Measurements from ENCODE around the gene CLDN5. TPM values are rescaled to one million over a fixed set of nuclear protein-coding genes. Genes with fewer than 3 reads are reported as not detected.

Gene CLDN5
- total and polyA plus RNA-seq, 2 experiments from 2014 or later: 2.0 to 3.2 TPM

DNA sequence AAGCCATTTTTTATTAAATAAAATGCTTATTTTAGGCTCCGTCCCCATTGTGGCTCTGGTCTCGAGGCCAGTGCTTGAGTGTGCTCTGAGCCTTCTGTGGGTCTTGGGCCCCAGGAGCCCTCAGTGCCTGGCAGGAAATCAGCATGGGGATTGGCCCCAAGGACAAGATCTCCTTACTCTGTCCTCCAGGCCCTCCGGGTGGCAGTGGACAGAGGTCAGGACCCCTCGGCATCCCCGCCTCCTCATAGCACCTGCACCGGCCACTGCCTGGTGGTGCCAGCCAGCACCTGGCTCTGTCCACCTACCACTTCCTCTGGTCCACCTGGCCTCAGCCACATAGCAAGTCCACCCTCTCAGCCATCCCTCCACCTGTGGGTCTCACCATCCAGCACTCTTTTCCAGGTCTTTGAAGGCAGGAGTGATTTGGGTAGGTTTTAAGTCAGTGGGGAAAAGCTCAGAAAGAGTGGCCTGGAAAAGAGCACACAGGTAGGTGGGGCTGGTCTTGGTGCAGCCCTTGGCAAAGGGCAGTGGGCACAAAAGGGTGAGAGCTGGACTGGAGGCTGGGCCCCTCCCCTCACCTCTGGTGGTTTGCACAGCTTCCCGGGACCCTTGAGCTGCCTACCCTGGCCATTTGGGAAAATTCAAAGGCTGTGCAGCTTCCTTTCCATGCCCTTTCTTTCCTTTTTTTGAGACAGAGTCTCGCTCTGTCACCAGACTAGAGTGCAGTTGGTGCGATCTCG lies 3.5 kb downstream of the CLDN5 start:
- TF ChIP-seq EZH2 (IDR thresholded peaks at IDR 0.05; ENCODE audit: low read depth, unreplicated experiment) (no peak), ZNF114 (CRISPR knock-in tag; IDR thresholded peaks at IDR 0.05) (no peak), NANOG (IDR thresholded peaks at IDR 0.05; ENCODE audit: borderline replicate concordance) (no peak), CREB1 (CRISPR knock-in tag; IDR thresholded peaks at IDR 0.05; ENCODE audit: low read depth) (no peak), JUNB (IDR thresholded peaks at IDR 0.05; ENCODE audit: unreplicated experiment) (no peak), EZH2phosphoT487 (IDR thresholded peaks at IDR 0.05; ENCODE audit: unreplicated experiment) (no peak), STAT1 (IDR thresholded peaks at IDR 0.05; ENCODE audit: unreplicated experiment) (no peak), POLR2AphosphoS5 (IDR thresholded peaks at IDR 0.05; ENCODE audit: low read depth) (no peak), ZNF331 (CRISPR knock-in tag; IDR thresholded peaks at IDR 0.05; ENCODE audit: low read depth) (no peak)
- TF ChIP-seq, protein P1, sequence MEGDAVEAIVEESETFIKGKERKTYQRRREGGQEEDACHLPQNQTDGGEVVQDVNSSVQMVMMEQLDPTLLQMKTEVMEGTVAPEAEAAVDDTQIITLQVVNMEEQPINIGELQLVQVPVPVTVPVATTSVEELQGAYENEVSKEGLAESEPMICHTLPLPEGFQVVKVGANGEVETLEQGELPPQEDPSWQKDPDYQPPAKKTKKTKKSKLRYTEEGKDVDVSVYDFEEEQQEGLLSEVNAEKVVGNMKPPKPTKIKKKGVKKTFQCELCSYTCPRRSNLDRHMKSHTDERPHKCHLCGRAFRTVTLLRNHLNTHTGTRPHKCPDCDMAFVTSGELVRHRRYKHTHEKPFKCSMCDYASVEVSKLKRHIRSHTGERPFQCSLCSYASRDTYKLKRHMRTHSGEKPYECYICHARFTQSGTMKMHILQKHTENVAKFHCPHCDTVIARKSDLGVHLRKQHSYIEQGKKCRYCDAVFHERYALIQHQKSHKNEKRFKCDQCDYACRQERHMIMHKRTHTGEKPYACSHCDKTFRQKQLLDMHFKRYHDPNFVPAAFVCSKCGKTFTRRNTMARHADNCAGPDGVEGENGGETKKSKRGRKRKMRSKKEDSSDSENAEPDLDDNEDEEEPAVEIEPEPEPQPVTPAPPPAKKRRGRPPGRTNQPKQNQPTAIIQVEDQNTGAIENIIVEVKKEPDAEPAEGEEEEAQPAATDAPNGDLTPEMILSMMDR (conservative IDR thresholded peaks at IDR 0.05; ENCODE audit: low read depth in 2 of 2): no peak
- TF ChIP-seq, protein P2, sequence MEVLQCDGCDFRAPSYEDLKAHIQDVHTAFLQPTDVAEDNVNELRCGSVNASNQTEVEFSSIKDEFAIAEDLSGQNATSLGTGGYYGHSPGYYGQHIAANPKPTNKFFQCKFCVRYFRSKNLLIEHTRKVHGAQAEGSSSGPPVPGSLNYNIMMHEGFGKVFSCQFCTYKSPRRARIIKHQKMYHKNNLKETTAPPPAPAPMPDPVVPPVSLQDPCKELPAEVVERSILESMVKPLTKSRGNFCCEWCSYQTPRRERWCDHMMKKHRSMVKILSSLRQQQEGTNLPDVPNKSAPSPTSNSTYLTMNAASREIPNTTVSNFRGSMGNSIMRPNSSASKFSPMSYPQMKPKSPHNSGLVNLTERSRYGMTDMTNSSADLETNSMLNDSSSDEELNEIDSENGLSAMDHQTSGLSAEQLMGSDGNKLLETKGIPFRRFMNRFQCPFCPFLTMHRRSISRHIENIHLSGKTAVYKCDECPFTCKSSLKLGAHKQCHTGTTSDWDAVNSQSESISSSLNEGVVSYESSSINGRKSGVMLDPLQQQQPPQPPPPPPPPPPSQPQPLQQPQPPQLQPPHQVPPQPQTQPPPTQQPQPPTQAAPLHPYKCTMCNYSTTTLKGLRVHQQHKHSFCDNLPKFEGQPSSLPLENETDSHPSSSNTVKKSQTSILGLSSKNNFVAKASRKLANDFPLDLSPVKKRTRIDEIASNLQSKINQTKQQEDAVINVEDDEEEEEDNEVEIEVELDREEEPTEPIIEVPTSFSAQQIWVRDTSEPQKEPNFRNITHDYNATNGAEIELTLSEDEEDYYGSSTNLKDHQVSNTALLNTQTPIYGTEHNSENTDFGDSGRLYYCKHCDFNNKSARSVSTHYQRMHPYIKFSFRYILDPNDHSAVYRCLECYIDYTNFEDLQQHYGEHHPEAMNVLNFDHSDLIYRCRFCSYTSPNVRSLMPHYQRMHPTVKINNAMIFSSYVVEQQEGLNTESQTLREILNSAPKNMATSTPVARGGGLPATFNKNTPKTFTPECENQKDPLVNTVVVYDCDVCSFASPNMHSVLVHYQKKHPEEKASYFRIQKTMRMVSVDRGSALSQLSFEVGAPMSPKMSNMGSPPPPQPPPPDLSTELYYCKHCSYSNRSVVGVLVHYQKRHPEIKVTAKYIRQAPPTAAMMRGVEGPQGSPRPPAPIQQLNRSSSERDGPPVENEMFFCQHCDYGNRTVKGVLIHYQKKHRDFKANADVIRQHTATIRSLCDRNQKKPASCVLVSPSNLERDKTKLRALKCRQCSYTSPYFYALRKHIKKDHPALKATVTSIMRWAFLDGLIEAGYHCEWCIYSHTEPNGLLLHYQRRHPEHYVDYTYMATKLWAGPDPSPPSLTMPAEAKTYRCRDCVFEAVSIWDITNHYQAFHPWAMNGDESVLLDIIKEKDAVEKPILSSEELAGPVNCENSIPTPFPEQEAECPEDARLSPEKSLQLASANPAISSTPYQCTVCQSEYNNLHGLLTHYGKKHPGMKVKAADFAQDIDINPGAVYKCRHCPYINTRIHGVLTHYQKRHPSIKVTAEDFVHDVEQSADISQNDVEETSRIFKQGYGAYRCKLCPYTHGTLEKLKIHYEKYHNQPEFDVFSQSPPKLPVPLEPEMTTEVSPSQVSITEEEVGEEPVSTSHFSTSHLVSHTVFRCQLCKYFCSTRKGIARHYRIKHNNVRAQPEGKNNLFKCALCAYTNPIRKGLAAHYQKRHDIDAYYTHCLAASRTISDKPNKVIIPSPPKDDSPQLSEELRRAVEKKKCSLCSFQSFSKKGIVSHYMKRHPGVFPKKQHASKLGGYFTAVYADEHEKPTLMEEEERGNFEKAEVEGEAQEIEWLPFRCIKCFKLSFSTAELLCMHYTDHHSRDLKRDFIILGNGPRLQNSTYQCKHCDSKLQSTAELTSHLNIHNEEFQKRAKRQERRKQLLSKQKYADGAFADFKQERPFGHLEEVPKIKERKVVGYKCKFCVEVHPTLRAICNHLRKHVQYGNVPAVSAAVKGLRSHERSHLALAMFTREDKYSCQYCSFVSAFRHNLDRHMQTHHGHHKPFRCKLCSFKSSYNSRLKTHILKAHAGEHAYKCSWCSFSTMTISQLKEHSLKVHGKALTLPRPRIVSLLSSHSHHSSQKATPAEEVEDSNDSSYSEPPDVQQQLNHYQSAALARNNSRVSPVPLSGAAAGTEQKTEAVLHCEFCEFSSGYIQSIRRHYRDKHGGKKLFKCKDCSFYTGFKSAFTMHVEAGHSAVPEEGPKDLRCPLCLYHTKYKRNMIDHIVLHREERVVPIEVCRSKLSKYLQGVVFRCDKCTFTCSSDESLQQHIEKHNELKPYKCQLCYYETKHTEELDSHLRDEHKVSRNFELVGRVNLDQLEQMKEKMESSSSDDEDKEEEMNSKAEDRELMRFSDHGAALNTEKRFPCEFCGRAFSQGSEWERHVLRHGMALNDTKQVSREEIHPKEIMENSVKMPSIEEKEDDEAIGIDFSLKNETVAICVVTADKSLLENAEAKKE (CRISPR knock-in tag; IDR thresholded peaks at IDR 0.05): no peak
- TF ChIP-seq, protein P3, sequence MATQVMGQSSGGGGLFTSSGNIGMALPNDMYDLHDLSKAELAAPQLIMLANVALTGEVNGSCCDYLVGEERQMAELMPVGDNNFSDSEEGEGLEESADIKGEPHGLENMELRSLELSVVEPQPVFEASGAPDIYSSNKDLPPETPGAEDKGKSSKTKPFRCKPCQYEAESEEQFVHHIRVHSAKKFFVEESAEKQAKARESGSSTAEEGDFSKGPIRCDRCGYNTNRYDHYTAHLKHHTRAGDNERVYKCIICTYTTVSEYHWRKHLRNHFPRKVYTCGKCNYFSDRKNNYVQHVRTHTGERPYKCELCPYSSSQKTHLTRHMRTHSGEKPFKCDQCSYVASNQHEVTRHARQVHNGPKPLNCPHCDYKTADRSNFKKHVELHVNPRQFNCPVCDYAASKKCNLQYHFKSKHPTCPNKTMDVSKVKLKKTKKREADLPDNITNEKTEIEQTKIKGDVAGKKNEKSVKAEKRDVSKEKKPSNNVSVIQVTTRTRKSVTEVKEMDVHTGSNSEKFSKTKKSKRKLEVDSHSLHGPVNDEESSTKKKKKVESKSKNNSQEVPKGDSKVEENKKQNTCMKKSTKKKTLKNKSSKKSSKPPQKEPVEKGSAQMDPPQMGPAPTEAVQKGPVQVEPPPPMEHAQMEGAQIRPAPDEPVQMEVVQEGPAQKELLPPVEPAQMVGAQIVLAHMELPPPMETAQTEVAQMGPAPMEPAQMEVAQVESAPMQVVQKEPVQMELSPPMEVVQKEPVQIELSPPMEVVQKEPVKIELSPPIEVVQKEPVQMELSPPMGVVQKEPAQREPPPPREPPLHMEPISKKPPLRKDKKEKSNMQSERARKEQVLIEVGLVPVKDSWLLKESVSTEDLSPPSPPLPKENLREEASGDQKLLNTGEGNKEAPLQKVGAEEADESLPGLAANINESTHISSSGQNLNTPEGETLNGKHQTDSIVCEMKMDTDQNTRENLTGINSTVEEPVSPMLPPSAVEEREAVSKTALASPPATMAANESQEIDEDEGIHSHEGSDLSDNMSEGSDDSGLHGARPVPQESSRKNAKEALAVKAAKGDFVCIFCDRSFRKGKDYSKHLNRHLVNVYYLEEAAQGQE (IDR thresholded peaks at IDR 0.05; ENCODE audit: unreplicated experiment): no peak
- TF ChIP-seq, protein P4, sequence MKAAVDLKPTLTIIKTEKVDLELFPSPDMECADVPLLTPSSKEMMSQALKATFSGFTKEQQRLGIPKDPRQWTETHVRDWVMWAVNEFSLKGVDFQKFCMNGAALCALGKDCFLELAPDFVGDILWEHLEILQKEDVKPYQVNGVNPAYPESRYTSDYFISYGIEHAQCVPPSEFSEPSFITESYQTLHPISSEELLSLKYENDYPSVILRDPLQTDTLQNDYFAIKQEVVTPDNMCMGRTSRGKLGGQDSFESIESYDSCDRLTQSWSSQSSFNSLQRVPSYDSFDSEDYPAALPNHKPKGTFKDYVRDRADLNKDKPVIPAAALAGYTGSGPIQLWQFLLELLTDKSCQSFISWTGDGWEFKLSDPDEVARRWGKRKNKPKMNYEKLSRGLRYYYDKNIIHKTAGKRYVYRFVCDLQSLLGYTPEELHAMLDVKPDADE (IDR thresholded peaks at IDR 0.05): no peak
- Histone ChIP-seq H3F3A (replicated peaks; ENCODE audit: low read depth) (peaks cover 11% of the 10 kb centered on the region; the same call in 1 of the 2 replicates), H3K9me2 (ENCODE audit: insufficient read depth) (no peaks in the 10 kb centered on the region), H3K27ac (ENCODE audit: low read depth) (no peak overlapping the region), H3K4me1 (ENCODE audit: insufficient read depth) (peaks cover 8% of the 10 kb centered on the region; the same call in 1 of the 2 replicates), H2AFZ (no peak overlapping the region), H3K36me3 (ENCODE audit: insufficient read depth) (no peaks in the 10 kb centered on the region), H3K79me2 (replicated peaks; ENCODE audit: insufficient read depth) (no peaks in the 10 kb centered on the region), H3K4me2 (no peak overlapping the region), H4K20me1 (replicated peaks; ENCODE audit: insufficient read depth) (no peaks in the 10 kb centered on the region), H3K4me3 (no peak overlapping the region), H3K27me3 (ENCODE audit: insufficient read depth) (peaks cover 42% of the 10 kb centered on the region)
- peaks cover 37% of the 10 kb centered on the region for H3K27me3 Mint-ChIP-seq (ENCODE audit: insufficient read depth, low read depth, poor library complexity)
- H3K36me3 Mint-ChIP-seq (ENCODE audit: low read depth): peaks cover 10% of the 10 kb centered on the region; the same call in 2 of the 3 replicates
- H3K27ac Mint-ChIP-seq: no peak overlapping the region
- H3K9me3 Mint-ChIP-seq: no peaks in the 10 kb centered on the region
- DNase-seq (ENCODE audit: low spot score) (no peak), ATAC-seq (no peak)
- H3K4me1 Mint-ChIP-seq: peaks cover 9% of the 10 kb centered on the region
- H3K4me3 Mint-ChIP-seq: no peak overlapping the region
